ENCODE data around the gene TAF1B.

DNA sequence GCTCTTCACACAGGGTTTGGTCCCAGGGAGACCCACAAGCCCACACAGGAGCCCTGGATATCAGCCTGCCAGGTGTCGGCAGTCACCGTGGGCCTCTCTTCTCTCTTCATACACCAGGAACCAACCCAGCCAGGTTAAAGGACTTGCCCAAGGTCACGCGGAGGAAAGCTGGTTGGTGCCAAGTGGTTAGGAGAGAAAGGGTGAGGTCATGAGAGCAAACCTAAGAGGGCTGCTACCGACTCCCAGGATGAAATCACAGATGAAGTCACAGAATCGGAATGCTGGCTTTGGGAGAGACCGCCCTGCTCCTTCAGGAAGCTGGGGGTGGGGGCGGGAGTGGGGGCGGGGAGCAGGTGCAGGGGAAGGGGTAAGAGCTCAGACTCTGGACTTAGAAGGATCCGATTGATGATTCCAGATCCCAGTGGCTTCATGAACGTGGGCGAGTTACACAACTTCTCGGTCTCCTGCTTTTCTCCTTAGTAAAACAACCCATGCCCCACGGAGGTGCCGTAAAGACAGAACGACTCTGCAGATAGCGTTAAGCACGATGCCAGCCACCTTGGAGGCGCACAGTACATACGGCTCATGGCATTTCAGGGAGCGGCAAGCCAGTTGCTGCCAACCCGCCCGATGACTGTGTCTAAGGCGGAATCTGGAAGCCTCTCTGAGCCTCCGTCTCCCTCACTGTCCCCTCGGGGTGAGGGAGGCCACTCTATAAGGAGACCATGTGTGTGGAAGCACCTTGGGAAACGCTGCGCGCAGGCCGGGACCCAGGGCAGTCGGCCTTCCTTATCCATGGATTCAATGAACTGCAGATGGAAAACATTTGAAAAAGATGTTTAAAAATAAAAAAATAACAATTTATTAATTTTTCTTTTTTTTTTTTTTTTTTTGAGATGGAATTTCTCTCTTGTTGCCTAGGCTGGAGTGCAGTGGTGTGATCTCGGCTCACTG is 23.0 kb upstream of the TAF1B start:
- no peak for TF ChIP-seq EZH2 (IDR thresholded peaks at IDR 0.05; ENCODE audit: borderline replicate concordance)
- TF ChIP-seq, protein P1, sequence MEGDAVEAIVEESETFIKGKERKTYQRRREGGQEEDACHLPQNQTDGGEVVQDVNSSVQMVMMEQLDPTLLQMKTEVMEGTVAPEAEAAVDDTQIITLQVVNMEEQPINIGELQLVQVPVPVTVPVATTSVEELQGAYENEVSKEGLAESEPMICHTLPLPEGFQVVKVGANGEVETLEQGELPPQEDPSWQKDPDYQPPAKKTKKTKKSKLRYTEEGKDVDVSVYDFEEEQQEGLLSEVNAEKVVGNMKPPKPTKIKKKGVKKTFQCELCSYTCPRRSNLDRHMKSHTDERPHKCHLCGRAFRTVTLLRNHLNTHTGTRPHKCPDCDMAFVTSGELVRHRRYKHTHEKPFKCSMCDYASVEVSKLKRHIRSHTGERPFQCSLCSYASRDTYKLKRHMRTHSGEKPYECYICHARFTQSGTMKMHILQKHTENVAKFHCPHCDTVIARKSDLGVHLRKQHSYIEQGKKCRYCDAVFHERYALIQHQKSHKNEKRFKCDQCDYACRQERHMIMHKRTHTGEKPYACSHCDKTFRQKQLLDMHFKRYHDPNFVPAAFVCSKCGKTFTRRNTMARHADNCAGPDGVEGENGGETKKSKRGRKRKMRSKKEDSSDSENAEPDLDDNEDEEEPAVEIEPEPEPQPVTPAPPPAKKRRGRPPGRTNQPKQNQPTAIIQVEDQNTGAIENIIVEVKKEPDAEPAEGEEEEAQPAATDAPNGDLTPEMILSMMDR (IDR thresholded peaks at IDR 0.05; ENCODE audit: poor library complexity), result no peak
- TF ChIP-seq EZH2phosphoT487 (IDR thresholded peaks at IDR 0.05; ENCODE audit: low read depth, severe bottlenecking, unreplicated experiment), result no peak
